B cell (primary cell): ENCODE measurements around the gene CCDC120.

ENCODE experiments used
- EZH2 ChIP-seq: IDR thresholded peaks from 2 replicates; pipeline ENCODE4 v1.6.1; 2012; ENCODE audit warnings: borderline replicate concordance, low read depth, mild to moderate bottlenecking, moderate library complexity, low read length; ENCODE audit not compliant: insufficient read depth, poor library complexity, severe bottlenecking
- TF ChIP-seq, protein P1 (sequence below): fragments of 200-600 bp; IDR thresholded peaks from one replicate; pipeline ENCODE4 v1.8.0; 2022; ENCODE audit warnings: antibody characterized with exemption, mild to moderate bottlenecking

DNA sequence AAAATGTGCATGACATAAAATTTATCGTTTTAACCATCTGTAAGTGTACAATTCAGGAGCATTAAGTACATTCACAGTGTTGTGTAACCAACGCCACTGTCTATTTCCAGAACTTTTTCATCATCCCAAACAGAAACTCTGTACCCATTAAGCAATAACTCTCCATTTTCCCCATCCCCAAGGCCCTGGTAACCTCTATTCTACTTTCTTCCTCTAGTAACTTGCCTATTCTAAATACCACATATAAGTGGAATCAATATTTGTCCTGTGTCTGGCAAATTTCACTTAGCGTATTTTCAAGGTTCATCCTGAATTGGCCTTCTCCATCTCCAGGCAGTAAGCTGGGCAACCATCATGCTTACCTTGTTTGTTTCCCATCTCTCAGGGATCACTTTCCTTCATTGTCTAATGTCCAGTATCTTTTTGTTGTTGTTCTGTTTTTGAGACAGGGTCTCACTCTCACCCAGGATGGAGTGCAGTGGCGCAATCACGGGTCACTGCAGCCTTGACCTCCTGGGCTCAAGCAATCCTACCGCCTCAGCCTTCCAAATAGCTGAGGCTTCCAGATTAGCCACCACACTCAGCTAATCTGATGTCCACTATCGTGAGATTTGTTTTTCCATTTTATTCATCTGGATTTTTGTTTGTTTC is 39.1 kb upstream of the CCDC120 start:
- no peak for TF ChIP-seq EZH2
- TF ChIP-seq, protein P1, sequence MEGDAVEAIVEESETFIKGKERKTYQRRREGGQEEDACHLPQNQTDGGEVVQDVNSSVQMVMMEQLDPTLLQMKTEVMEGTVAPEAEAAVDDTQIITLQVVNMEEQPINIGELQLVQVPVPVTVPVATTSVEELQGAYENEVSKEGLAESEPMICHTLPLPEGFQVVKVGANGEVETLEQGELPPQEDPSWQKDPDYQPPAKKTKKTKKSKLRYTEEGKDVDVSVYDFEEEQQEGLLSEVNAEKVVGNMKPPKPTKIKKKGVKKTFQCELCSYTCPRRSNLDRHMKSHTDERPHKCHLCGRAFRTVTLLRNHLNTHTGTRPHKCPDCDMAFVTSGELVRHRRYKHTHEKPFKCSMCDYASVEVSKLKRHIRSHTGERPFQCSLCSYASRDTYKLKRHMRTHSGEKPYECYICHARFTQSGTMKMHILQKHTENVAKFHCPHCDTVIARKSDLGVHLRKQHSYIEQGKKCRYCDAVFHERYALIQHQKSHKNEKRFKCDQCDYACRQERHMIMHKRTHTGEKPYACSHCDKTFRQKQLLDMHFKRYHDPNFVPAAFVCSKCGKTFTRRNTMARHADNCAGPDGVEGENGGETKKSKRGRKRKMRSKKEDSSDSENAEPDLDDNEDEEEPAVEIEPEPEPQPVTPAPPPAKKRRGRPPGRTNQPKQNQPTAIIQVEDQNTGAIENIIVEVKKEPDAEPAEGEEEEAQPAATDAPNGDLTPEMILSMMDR, result no peak
